Measurements from ENCODE around the gene MRPL23. TPM values are rescaled to one million over a fixed set of nuclear protein-coding genes. Genes with fewer than 3 reads are reported as not detected.

The MRPL23 gene
- total and polyA plus RNA-seq, 2 of the 13 experiments (the other 11 are each of a cell fraction or from before 2014, with no cell fraction given) = 67.8 to 123 TPM

GRCh38 chr11:1970956-1971355 lies 23.8 kb downstream of the MRPL23 start (continued):
- peak; percentile 62 for TF ChIP-seq ZNF687 (CRISPR knock-in tag; IDR thresholded peaks at IDR 0.05)

- no CpG with 5 or more reads among the region's 13 CpGs for WGBS (ENCODE audit: low lambda C conversion rate)
- POLR2A ChIA-PET = interaction anchor here (26.2 kb wide), 1 partner anchor 12 kb away, joined by 720 read pairs; no protein-coding TSS in a partner anchor
- ATAC-seq (no peak), FAIRE-seq (no peak), DNase-seq (ENCODE audit: low spot score) (no peak)
- Histone ChIP-seq H3K79me2 (ENCODE audit: insufficient read depth, low read length) (no peaks in the 10 kb centered on the region), H3K27ac (ENCODE audit: extremely low read length, insufficient read depth, low read length) (no peak overlapping the region), H3K36me3 (replicated peaks in 1 of 2; ENCODE audit: control insufficient read depth in 1 of 2, insufficient read depth in 2 of 2, low read length in 2 of 2) (no peaks in the 10 kb centered on the region), H2AFZ (ENCODE audit: low read length) (no peak overlapping the region), H3K4me3 (replicated peaks in 1 of 3; ENCODE audit: insufficient read depth in 1 of 3, low read depth in 2 of 3, low read length in 3 of 3) (no peak overlapping the region), H3K4me1 (ENCODE audit: insufficient read depth, low read length) (no peaks in the 10 kb centered on the region), H3K27me3 (ENCODE audit: control insufficient read depth in 1 of 2, insufficient read depth in 2 of 2, low read length in 2 of 2) (no peaks in the 10 kb centered on the region), H3K4me2 (ENCODE audit: low read depth, low read length) (no peak overlapping the region), H4K20me1 (ENCODE audit: insufficient read depth, low read length) (no peaks in the 10 kb centered on the region), H3K9ac (ENCODE audit: insufficient read depth, low read depth, low read length) (no peak overlapping the region), H3K9me3 (ENCODE audit: low read length) (no peaks in the 10 kb centered on the region)
- in situ Hi-C loops (cut with HindIII; ENCODE audit: extremely low pct_ligation_motif_present, low pct_unique_long_range_greater_than_20kb) = no loop called here
- no TSS peak for BruUV-seq (replicated peaks)
- intact Hi-C loops (cut with micrococcal nuclease; ENCODE audit: unreplicated experiment) = no loop called here
- CTCF ChIA-PET (ENCODE audit: low intra/inter-chr PET ratio, low total read pairs) = no interaction called here
- TF ChIP-seq ZNF337 (CRISPR knock-in tag; IDR thresholded peaks at IDR 0.05; ENCODE audit: borderline replicate concordance, low read depth) (no peak), ZBTB38 (CRISPR knock-in tag; IDR thresholded peaks at IDR 0.05) (no peak), ZSCAN9 (CRISPR knock-in tag; IDR thresholded peaks at IDR 0.05; ENCODE audit: borderline replicate concordance) (no peak), PHF21A (CRISPR knock-in tag; IDR thresholded peaks at IDR 0.05) (no peak), ATF4 (CRISPR knock-in tag; IDR thresholded peaks at IDR 0.05) (no peak), ZNF331 (CRISPR knock-in tag; IDR thresholded peaks at IDR 0.05) (no peak), THAP9 (CRISPR knock-in tag; IDR thresholded peaks at IDR 0.05; ENCODE audit: borderline replicate concordance) (no peak), ELF3 (CRISPR knock-in tag; IDR thresholded peaks at IDR 0.05) (no peak), ZNF350 (CRISPR knock-in tag; IDR thresholded peaks at IDR 0.05; ENCODE audit: borderline replicate concordance, low read depth) (no peak)
- TF ChIP-seq, protein P1, sequence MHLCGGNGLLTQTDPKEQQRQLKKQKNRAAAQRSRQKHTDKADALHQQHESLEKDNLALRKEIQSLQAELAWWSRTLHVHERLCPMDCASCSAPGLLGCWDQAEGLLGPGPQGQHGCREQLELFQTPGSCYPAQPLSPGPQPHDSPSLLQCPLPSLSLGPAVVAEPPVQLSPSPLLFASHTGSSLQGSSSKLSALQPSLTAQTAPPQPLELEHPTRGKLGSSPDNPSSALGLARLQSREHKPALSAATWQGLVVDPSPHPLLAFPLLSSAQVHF (CRISPR knock-in tag; IDR thresholded peaks at IDR 0.05) = no peak
Observed at GRCh38 chr11:1975185-1975584, 28.1 kb downstream of the MRPL23 start.

Measured in HepG2 (cell line).